PC-3 (cell line): ENCODE measurements around the gene COX15. TPM values are rescaled to one million over a fixed set of nuclear protein-coding genes. Genes with fewer than 3 reads are reported as not detected.
A peak's percentile ranks its signal among the peaks of the same experiment; 100 is the strongest.

Experiments
- ATAC-seq: fragments of 200-7000 bp; cut with Tn5 transposase; 2 replicates; pipeline ENCODE4 v1.9.1; 2020; ENCODE audit warnings: mild to moderate bottlenecking, moderate library complexity
- BruUV-seq: library from RNA; stranded (reverse); fragments of 400-500 nt; replicated peaks from 2 replicates; lab custom pipeline; 2021; lab: Mats Ljungman, UMichigan
- CTCF ChIA-PET: fragments of 300-600 bp; sonication (Branson Sonifier 250); formaldehyde crosslinking; loops from one replicate; lab custom pipeline; 2022; ENCODE audit warnings: antibody characterized with exemption; lab: Charles Lee
- POLR2A ChIA-PET: fragments of 300-600 bp; sonication (Branson Sonifier 250); formaldehyde crosslinking; loops from one replicate; lab custom pipeline; 2022; ENCODE audit warnings: antibody characterized with exemption; ENCODE audit not compliant: unreplicated experiment; lab: Charles Lee
- DNase-seq: peaks from one replicate; pipeline ENCODE4 v3.0.0-alpha.2; 2015
- H2AFZ ChIP-seq: fragments of 300-600 bp; sonication (generic); 2 replicates; pipeline ENCODE4 v1.6.0; 2016; ENCODE audit warnings: antibody characterized with exemption, low read length
- H3F3A ChIP-seq: fragments of 300-600 bp; sonication (generic); one replicate; pipeline ENCODE4 v1.6.0; 2017; ENCODE audit warnings: antibody characterized with exemption, low read length, control low read depth, mild to moderate bottlenecking; ENCODE audit not compliant: unreplicated experiment
- H3K27ac ChIP-seq: fragments of 300-600 bp; sonication (generic); 2 replicates; pipeline ENCODE4 v1.5.1; 2016; ENCODE audit warnings: mild to moderate bottlenecking, low read length
- H3K27me3 ChIP-seq: fragments of 300-600 bp; sonication (generic); 2 replicates; pipeline ENCODE4 v1.6.1; 2016; ENCODE audit warnings: low read length, mixed read lengths
- H3K36me3 ChIP-seq: fragments of 300-600 bp; sonication (generic); 2 replicates; pipeline ENCODE4 v1.6.1; 2016; ENCODE audit warnings: low read depth, mixed run types, low read length, mixed read lengths
- H3K4me1 ChIP-seq: fragments of 300-600 bp; sonication (generic); 2 replicates; pipeline ENCODE4 v1.5.1; 2016; ENCODE audit warnings: low read length; ENCODE audit not compliant: insufficient read depth
- H3K4me2 ChIP-seq: fragments of 300-600 bp; sonication (generic); 2 replicates; pipeline ENCODE4 v1.6.0; 2016; ENCODE audit warnings: low read length
- H3K4me3 ChIP-seq: fragments of 300-600 bp; sonication (generic); 2 replicates; pipeline ENCODE4 v1.5.1; 2016; ENCODE audit warnings: mild to moderate bottlenecking, low read length, mixed read lengths
- H3K79me2 ChIP-seq: fragments of 300-600 bp; sonication (generic); 2 replicates; pipeline ENCODE4 v1.6.1; 2017; ENCODE audit warnings: low read length, mixed read lengths
- H3K9ac ChIP-seq: fragments of 300-600 bp; sonication (generic); 2 replicates; pipeline ENCODE4 v1.6.0; 2016; ENCODE audit warnings: mild to moderate bottlenecking, low read length
- H3K9me2 ChIP-seq: fragments of 300-600 bp; sonication (generic); replicated peaks from 2 replicates; pipeline ENCODE4 v1.6.1; 2016; ENCODE audit warnings: mixed run types, low read length, mixed read lengths
- H3K9me3 ChIP-seq: fragments of 300-600 bp; sonication (generic); 2 replicates; pipeline ENCODE4 v1.6.1; 2016; ENCODE audit warnings: low read length, mixed read lengths
- H4K20me1 ChIP-seq: fragments of 300-600 bp; sonication (generic); 2 replicates; pipeline ENCODE4 v1.6.1; 2016; ENCODE audit warnings: low read length, mixed read lengths
- EZH2 ChIP-seq: fragments of 300-600 bp; sonication (generic); IDR thresholded peaks from one replicate; pipeline ENCODE4 v1.6.1; 2017; ENCODE audit warnings: antibody characterized with exemption, mild to moderate bottlenecking, low read length; ENCODE audit not compliant: unreplicated experiment
- EZH2phosphoT487 ChIP-seq: fragments of 300-600 bp; sonication (generic); IDR thresholded peaks from 2 replicates; pipeline ENCODE4 v1.6.1; 2018; ENCODE audit warnings: mild to moderate bottlenecking, antibody characterized with exemption, low read length, borderline replicate concordance
- intact Hi-C: fragments of 100-400 bp; cut with micrococcal nuclease; formaldehyde crosslinking; loops from 2 replicates; pipeline ENCODE4 v1.9.0; 2023
- total RNA-seq: library from RNA; depleted of rRNA; stranded (reverse); fragments of >200 nt; gene quantifications from 2 replicates; pipeline ENCODE4 v1.2.3, GENCODE V29; 2014
- TF ChIP-seq, protein P1 (sequence below): fragments of 300-600 bp; sonication (generic); conservative IDR thresholded peaks from 2 replicates; pipeline ENCODE4 v1.5.1; 2017; ENCODE audit warnings: antibody characterized with exemption, low read depth, mild to moderate bottlenecking, low read length

The COX15 gene
- total RNA-seq, 1 experiment from 2014 or later, result 16.6 TPM

DNA sequence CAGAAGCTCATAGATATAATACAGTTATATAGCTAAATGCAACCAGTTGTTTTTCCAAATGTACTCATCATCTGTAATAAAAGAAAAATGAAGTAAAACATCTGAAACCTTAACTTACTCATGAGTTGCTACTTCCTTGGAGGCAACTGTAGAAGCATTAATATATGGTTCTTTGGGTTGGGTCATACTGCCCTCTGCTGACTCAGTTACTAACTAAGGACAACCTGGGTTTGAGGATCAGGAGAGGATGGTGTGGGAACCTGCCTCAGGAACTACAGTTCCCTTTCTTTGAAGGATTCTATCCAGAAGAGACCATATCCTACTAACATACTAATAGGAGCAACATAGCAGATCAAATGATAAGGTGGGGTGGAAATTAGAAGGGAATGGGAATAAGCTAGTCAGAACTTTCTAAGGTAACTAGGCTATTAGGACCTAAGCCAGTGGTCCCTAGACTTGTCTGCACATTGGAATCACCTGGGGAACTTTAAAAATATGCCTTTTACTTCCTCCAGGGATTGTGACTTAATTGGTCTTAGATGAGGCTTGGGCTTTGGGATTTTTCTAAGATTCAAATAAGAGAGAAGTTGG, 20.7 kb downstream of the COX15 start:
- POLR2A ChIA-PET, result no interaction called here
- Histone ChIP-seq H3K4me2 (no peak overlapping the region), H3K9me3 (no peaks in the 10 kb centered on the region), H3K27ac (no peak overlapping the region), H3K4me3 (no peak overlapping the region), H3K79me2 (no peaks in the 10 kb centered on the region), H3F3A (no peaks in the 10 kb centered on the region), H3K4me1 (no peaks in the 10 kb centered on the region), H3K36me3 (peaks cover 11% of the 10 kb centered on the region; the same call in 1 of the 2 replicates), H3K9ac (no peak overlapping the region), H2AFZ (no peak overlapping the region), H3K9me2 (no peaks in the 10 kb centered on the region), H3K27me3 (no peaks in the 10 kb centered on the region), H4K20me1 (no peaks in the 10 kb centered on the region)
- ATAC-seq, result peak; percentile 92
- no TSS peak for BruUV-seq
- DNase-seq, result peak; percentile 66
- no peak for TF ChIP-seq EZH2phosphoT487
- TF ChIP-seq, protein P1, sequence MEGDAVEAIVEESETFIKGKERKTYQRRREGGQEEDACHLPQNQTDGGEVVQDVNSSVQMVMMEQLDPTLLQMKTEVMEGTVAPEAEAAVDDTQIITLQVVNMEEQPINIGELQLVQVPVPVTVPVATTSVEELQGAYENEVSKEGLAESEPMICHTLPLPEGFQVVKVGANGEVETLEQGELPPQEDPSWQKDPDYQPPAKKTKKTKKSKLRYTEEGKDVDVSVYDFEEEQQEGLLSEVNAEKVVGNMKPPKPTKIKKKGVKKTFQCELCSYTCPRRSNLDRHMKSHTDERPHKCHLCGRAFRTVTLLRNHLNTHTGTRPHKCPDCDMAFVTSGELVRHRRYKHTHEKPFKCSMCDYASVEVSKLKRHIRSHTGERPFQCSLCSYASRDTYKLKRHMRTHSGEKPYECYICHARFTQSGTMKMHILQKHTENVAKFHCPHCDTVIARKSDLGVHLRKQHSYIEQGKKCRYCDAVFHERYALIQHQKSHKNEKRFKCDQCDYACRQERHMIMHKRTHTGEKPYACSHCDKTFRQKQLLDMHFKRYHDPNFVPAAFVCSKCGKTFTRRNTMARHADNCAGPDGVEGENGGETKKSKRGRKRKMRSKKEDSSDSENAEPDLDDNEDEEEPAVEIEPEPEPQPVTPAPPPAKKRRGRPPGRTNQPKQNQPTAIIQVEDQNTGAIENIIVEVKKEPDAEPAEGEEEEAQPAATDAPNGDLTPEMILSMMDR, result peak; percentile 70
- CTCF ChIA-PET, result interaction anchor here (0.6 kb wide), 1 partner anchor 80 kb away, joined by 3 read pairs; no protein-coding TSS in a partner anchor
- intact Hi-C loops, result loop anchor here (1.0 kb wide), 1 partner anchor 81 kb away; no protein-coding TSS in a partner anchor

DNA sequence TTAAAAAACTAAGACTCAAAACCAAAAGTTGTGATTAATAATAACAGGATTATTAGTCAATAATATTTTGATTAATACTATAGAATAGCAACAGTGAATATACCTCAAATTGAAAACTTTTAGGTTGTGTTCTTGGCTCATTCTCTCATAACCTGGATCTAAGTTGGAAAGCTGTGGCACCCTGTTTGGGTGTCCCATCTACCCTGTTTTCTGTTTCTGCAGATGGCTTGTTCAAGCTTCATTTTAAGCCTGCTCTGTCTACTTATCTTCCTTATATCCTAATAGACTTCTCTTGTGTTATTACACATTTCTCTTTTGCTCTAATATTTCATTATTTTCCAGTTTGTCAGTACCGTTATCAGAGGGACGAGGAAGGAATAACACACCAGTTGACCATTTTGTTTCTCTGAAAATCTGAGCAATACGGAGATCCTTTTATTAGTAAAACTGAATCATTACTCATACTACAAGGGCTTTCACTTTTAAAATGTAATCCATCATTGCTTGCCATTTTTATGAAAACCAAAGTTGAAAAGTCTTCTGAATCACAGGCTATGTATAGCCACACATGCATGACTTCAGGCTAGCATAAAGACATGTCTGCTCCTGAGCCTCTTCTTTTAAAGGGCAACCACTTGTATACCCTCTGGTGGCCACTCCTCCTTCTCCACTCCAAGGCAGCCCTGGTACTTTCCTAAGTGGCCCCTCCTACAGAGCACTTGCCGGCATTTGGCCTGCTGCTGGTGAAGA, 22.3 kb downstream of the COX15 start:
- BruUV-seq, result no TSS peak
- intact Hi-C loops, result no loop called here
- Histone ChIP-seq H4K20me1 (no peaks in the 10 kb centered on the region), H3K4me3 (no peak overlapping the region), H2AFZ (no peak overlapping the region), H3K79me2 (no peaks in the 10 kb centered on the region), H3K4me2 (no peak overlapping the region), H3K27ac (no peak overlapping the region), H3K9ac (no peak overlapping the region), H3K27me3 (no peaks in the 10 kb centered on the region), H3F3A (no peaks in the 10 kb centered on the region), H3K4me1 (no peaks in the 10 kb centered on the region), H3K36me3 (peaks cover 11% of the 10 kb centered on the region; the same call in 1 of the 2 replicates), H3K9me2 (no peaks in the 10 kb centered on the region), H3K9me3 (no peaks in the 10 kb centered on the region)
- no peak for DNase-seq
- no peak for TF ChIP-seq EZH2phosphoT487
- no peak for TF ChIP-seq EZH2
- TF ChIP-seq, protein P1, result no peak
- POLR2A ChIA-PET, result no interaction called here
- ATAC-seq, result no peak
- CTCF ChIA-PET, result no interaction called here
